T-cell (primary cell): Measurements from ENCODE around the gene GALNT10. TPM values are rescaled to one million over a fixed set of nuclear protein-coding genes. Genes with fewer than 3 reads are reported as not detected.

Source experiments
- ATAC-seq, 4 experiments: fragments of 200-7000 bp in 3 of 4; fragments of 150-1000 bp in 1 of 4; cut with Tn5 transposase; replicated peaks in 1 of 4; 1 replicate in 3 of 4; 2 replicates in 1 of 4; pipeline ENCODE4 v1.10.0; 2021; ENCODE audit warnings: moderate library complexity in 3 of 4, mild to moderate bottlenecking in 2 of 4, moderate number of reproducible peaks in 1 of 4
- CTCF ChIA-PET, 2 donors: fragments of 300-600 bp; sonication (Branson Sonifier 250); formaldehyde crosslinking; loops; one replicate each; lab custom pipeline; 2022; ENCODE audit warnings: antibody characterized with exemption in 2 of 2; lab: Charles Lee
- POLR2A ChIA-PET, 2 donors: fragments of 300-600 bp; sonication (Branson Sonifier 250); formaldehyde crosslinking; loops; one replicate each; lab custom pipeline; 2022; ENCODE audit warnings: antibody characterized with exemption in 2 of 2; lab: Charles Lee
- DNase-seq, 35 experiments: peaks; one replicate each; pipeline versions ENCODE4 v3.0.0 to v3.0.0-alpha.2; 2013 to 2023
- H3K27ac ChIP-seq: one replicate; pipeline ENCODE4 v1.5.1; 2013; ENCODE audit warnings: low read length
- H3K27me3 ChIP-seq, 2 experiments: replicated peaks in 1 of 2; 1 replicate in 1 of 2; 2 replicates in 1 of 2; pipeline versions ENCODE4 v1.6.1 to v1.7.0; 2013; ENCODE audit warnings: low read length in 1 of 2, mixed read lengths in 1 of 2; ENCODE audit not compliant: control insufficient read depth in 2 of 2, insufficient read depth in 2 of 2; ENCODE audit errors: extremely low read depth in 1 of 2
- H3K36me3 ChIP-seq, 2 donors: 1 replicate in 1 of 2; 2 replicates in 1 of 2; pipeline versions ENCODE4 v1.6.1 to v1.7.0; 2013; ENCODE audit warnings: low read length in 1 of 2; ENCODE audit not compliant: control insufficient read depth in 2 of 2, insufficient read depth in 1 of 2; ENCODE audit errors: extremely low read depth in 1 of 2
- H3K4me1 ChIP-seq, 2 experiments: 1 replicate in 1 of 2; 2 replicates in 1 of 2; pipeline versions ENCODE4 v1.6.1 to v1.7.0; 2013; ENCODE audit warnings: low read length in 2 of 2, mixed read lengths in 1 of 2; ENCODE audit not compliant: insufficient read depth in 2 of 2, control insufficient read depth in 1 of 2; ENCODE audit errors: extremely low read depth in 1 of 2
- H3K4me3 ChIP-seq, 2 donors: 1 replicate in 1 of 2; 2 replicates in 1 of 2; pipeline versions ENCODE4 v1.5.1 to v1.7.0; 2013; ENCODE audit warnings: mild to moderate bottlenecking in 2 of 2, low read length in 1 of 2, moderate library complexity in 1 of 2; ENCODE audit not compliant: control insufficient read depth in 1 of 2; ENCODE audit errors: extremely low read depth in 1 of 2
- H3K9me3 ChIP-seq: 2 replicates; pipeline ENCODE4 v1.7.0; 2013
- H3K27ac Mint-ChIP-seq, 2 donors: one replicate each; pipeline ENCODE4 v1.8.0; 2020 to 2021; ENCODE audit warnings: mild to moderate bottlenecking in 2 of 2, mixed read lengths in 2 of 2
- H3K27me3 Mint-ChIP-seq, 2 donors: one replicate each; pipeline ENCODE4 v1.8.0; 2021 to 2022; ENCODE audit warnings: mixed read lengths in 2 of 2
- H3K36me3 Mint-ChIP-seq: one replicate; pipeline ENCODE4 v1.8.0; 2021; ENCODE audit warnings: mixed read lengths
- H3K4me1 Mint-ChIP-seq, 3 donors: one replicate each; pipeline ENCODE4 v1.8.0; 2020 to 2022; ENCODE audit warnings: mixed read lengths in 3 of 3, mild to moderate bottlenecking in 1 of 3
- H3K4me3 Mint-ChIP-seq, 3 donors: one replicate each; pipeline ENCODE4 v1.8.0; 2020 to 2022; ENCODE audit warnings: mild to moderate bottlenecking in 3 of 3, mixed read lengths in 3 of 3, moderate library complexity in 3 of 3
- H3K9me3 Mint-ChIP-seq, 3 donors: one replicate each; pipeline ENCODE4 v1.8.0; 2020 to 2022; ENCODE audit warnings: mixed read lengths in 3 of 3
- WGBS: methylation state at CpG from one replicate; pipeline ENCODE4 v1.1.5; 2013; ENCODE audit warnings: missing lambda C conversion rate; ENCODE audit not compliant: insufficient coverage; 5-methylcytosine and 5-hydroxymethylcytosine counted together
- total RNA-seq, 35 experiments: library from RNA in 6 of 35; stranded (reverse) in 6 of 35; fragments of 120-200 nt in 1 of 35; gene quantifications; one replicate each; pipeline versions ENCODE4 v1.2.1 to v1.2.4 and lab custom pipeline; 2013 to 2026

GALNT10 gene
- total RNA-seq, 5 donors from 2014 or later (not counting 1 experiment from before 2014, with no cell fraction given): 26.9 to 62.7 (median 40.8) TPM

- Mint-ChIP-seq H3K4me3 (no peak overlapping the region), H3K27me3 (peaks cover 57 to 63% of the 10 kb centered on the region in 2 donors), H3K36me3 (no peaks in the 10 kb centered on the region), H3K9me3 (no peaks in the 10 kb centered on the region), H3K4me1 (peaks cover 28 to 31% (median 30%) of the 10 kb centered on the region in 3 donors), H3K27ac (no peak overlapping the region)
- ChIA-PET CTCF (interaction anchor here (0.7 kb wide), 2 partner anchors 17 to 99 kb away, joined by 3 to 5 read pairs; no protein-coding TSS in a partner anchor), POLR2A (interaction anchor here in 1 of 2 donors (0.7 kb wide), 1 partner anchor 14 kb away, joined by 4 read pairs; no protein-coding TSS in a partner anchor)
- Histone ChIP-seq H3K4me1 (peaks cover 7 to 25% of the 10 kb centered on the region in 2 experiments), H3K27me3 (peaks cover 20 to 57% of the 10 kb centered on the region in 2 experiments), H3K36me3 (no peaks in the 10 kb centered on the region), H3K9me3 (no peaks in the 10 kb centered on the region), H3K27ac (no peak overlapping the region), H3K4me3 (no peak overlapping the region)
- no peak for ATAC-seq
- no peak for DNase-seq
- WGBS: no CpG with 5 or more reads among the region's 2 CpGs
These were observed 279.6 kb downstream of the GALNT10 start for GRCh38 chr5:154470137-154470536.

Other genes with a start within 250 kb of the GALNT10 start
- gene FAM114A2, start 151.8 kb upstream of the GALNT10 start, total RNA-seq: 10 to 100 TPM; 28.4 to 37.3 (median 34.5) TPM
- 10 to 100 TPM; 15.5 to 25.1 (median 23.6) TPM for gene MFAP3, start 151.8 kb upstream of the GALNT10 start, total RNA-seq